Thoracic aorta (tissue), 2 donors: ENCODE results near the gene NAA80. TPM values are rescaled to one million over a fixed set of nuclear protein-coding genes. Genes with fewer than 3 reads are reported as not detected.

Experiments used
- ATAC-seq: fragments of 150-250 bp; one replicate; pipeline ENCODE4 v1.8.0; 2017; ENCODE audit warnings: low read depth; ENCODE audit not compliant: insufficient number of reproducible peaks, low FRiP score
- DNase-seq: peaks from one replicate; pipeline ENCODE4 v3.0.0-alpha.2; 2020; ENCODE audit warnings: low spot score
- H3K27ac ChIP-seq, 2 donors: fragments of 200-600 bp; sonication (generic); 1 replicate in 1 of 2; 2 replicates in 1 of 2; pipeline ENCODE4 v1.5.1; 2016; ENCODE audit warnings: mild to moderate bottlenecking in 2 of 2, moderate library complexity in 2 of 2
- H3K27me3 ChIP-seq: fragments of 200-600 bp; sonication (generic); replicated peaks from 2 replicates; pipeline ENCODE4 v1.6.0; 2016; ENCODE audit warnings: mild to moderate bottlenecking; ENCODE audit not compliant: insufficient read depth
- H3K36me3 ChIP-seq: fragments of 200-600 bp; sonication (generic); one replicate; pipeline ENCODE4 v1.5.1; 2016
- H3K4me1 ChIP-seq, 2 donors: fragments of 200-600 bp; sonication (generic); 1 replicate in 1 of 2; 2 replicates in 1 of 2; pipeline versions ENCODE4 v1.5.1 to v1.6.0; 2016; ENCODE audit warnings: low read depth in 2 of 2, mild to moderate bottlenecking in 1 of 2; ENCODE audit not compliant: control insufficient read depth in 1 of 2
- H3K4me3 ChIP-seq: fragments of 200-600 bp; sonication (generic); 2 replicates; pipeline ENCODE4 v1.5.1; 2016; ENCODE audit warnings: mild to moderate bottlenecking
- H3K9me3 ChIP-seq: fragments of 200-600 bp; sonication (generic); 2 replicates; pipeline ENCODE4 v1.5.1; 2016
- CTCF ChIP-seq: fragments of 200-600 bp; sonication (generic); IDR thresholded peaks from one replicate; pipeline ENCODE4 v1.5.1; 2019; ENCODE audit warnings: antibody characterized with exemption
- total RNA-seq, 2 donors: library from RNA; depleted of rRNA; stranded (reverse); fragments of >200 nt; gene quantifications; one replicate each; pipeline versions ENCODE4 v1.1.0 to v1.2.3, GENCODE V29; 2016

NAA80 gene
- total RNA-seq, 2 donors from 2014 or later: 8.3 to 8.7 TPM

DNA sequence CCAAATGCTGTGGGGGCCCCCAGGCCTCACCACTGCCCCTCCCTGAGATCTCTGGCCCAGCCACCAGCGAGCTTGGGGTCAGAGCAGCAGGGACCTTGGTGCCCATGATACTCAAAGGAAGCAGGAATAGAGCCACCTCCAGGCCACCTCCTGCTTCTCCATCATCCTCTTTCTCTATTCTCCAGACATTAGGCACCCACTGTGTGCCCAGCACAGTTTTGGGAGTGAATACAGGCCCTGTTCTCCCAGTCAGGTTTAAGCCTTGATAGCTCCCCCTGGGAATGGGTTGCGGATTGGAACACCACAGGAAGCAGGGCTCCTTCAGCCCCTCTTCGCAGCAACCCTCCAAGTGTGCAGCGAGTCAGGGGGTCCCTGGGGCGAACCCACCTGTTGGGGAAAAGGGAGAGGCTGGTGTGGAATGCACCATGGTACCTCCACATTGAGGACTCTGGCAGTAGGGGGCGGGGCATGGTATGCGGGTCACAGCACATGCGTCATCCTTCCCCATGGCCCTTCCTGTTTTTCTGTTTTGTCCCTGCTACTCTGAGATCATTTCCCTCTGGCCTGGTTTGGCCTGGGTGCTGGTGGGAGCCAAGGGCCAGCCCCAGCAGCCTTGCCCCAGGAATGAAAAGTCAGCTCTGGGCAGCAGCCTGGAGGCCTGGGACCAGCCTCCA lies 44.5 kb downstream of the NAA80 start:
- Histone ChIP-seq H3K27me3 (no peaks in the 10 kb centered on the region), H3K4me3 (no peak overlapping the region), H3K9me3 (no peaks in the 10 kb centered on the region), H3K4me1 (peaks cover 38 to 45% of the 10 kb centered on the region in 2 donors), H3K36me3 (peaks cover 52% of the 10 kb centered on the region), H3K27ac (peak overlapping the region; percentile 79 to 89)
- DNase-seq: no peak
- ATAC-seq: no peak
- no peak for TF ChIP-seq CTCF

DNA sequence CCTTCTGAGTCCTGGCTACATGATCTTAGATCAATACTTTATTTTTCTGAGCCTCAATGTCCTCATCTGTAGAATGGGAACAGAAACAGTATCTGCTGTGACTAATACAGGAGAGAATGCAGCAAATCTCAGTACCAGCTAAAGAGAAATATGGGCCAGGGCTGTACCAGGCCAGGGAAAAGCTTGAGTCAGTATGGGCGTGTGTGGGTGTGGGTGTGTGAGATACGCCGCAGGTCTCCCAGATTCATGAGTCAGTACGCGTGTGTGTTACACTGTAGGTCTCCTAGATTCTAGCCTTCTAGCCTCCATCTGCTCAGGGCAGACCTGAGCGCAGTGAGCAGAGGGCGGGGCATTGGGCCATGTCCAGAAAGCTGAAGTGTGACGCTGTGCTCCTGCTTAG lies 48.0 kb downstream of the NAA80 start:
- H3K4me1 ChIP-seq: peaks cover 68 to 74% of the 10 kb centered on the region in 2 donors
- no peak for TF ChIP-seq CTCF
- H3K27me3 ChIP-seq: no peaks in the 10 kb centered on the region
- H3K9me3 ChIP-seq: no peaks in the 10 kb centered on the region
- H3K27ac ChIP-seq: peak overlapping the region; percentile 51 to 53
- peak; percentile 28 for ATAC-seq
- peaks cover 27% of the 10 kb centered on the region for H3K36me3 ChIP-seq
- DNase-seq: no peak
- no peak overlapping the region for H3K4me3 ChIP-seq

GRCh38 chr3:50250514-50250913 lies 48.7 kb downstream of the NAA80 start:
- TF ChIP-seq CTCF: no peak
- H3K27me3 ChIP-seq: no peaks in the 10 kb centered on the region
- peaks cover 71 to 78% of the 10 kb centered on the region in 2 donors for H3K4me1 ChIP-seq
- H3K27ac ChIP-seq: peak overlapping the region; percentile 71 to 89
- ATAC-seq (no peak), DNase-seq (no peak)
- no peak overlapping the region for H3K4me3 ChIP-seq
- H3K36me3 ChIP-seq: peaks cover 23% of the 10 kb centered on the region
- no peaks in the 10 kb centered on the region for H3K9me3 ChIP-seq

GRCh38 chr3:50249457-50249856 lies 49.7 kb downstream of the NAA80 start:
- no peak for TF ChIP-seq CTCF
- no peak for ATAC-seq
- no peaks in the 10 kb centered on the region for H3K27me3 ChIP-seq
- H3K36me3 ChIP-seq: peaks cover 20% of the 10 kb centered on the region
- H3K9me3 ChIP-seq: no peaks in the 10 kb centered on the region
- DNase-seq: no peak
- peaks cover 69 to 78% of the 10 kb centered on the region in 2 donors for H3K4me1 ChIP-seq
- H3K27ac ChIP-seq: peak overlapping the region; percentile 71 to 89
- H3K4me3 ChIP-seq: no peak overlapping the region

DNA sequence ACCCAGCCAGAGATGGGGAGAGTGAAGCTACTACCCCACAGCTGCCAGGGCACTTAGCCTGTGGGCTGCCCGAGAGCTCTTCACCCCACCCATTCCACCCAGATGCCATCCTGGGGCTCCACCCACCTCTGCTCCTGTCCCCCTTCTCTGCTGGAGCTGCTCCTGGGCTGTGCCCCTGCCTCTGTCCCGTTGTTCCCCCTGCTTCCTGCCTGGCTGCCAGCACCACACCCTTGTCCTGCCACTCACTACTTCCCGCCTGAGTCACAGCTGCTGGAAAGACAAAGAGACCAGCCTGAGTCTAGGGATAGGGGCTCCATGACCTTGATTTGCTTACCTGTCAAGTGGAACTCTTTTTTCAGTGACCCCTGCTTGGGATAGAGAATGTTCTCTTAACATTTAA lies 50.8 kb downstream of the NAA80 start:
- Histone ChIP-seq H3K9me3 (no peaks in the 10 kb centered on the region), H3K27me3 (no peaks in the 10 kb centered on the region), H3K27ac (peak overlapping the region; percentile 71 to 89), H3K36me3 (peaks cover 17% of the 10 kb centered on the region), H3K4me1 (peaks cover 74 to 85% of the 10 kb centered on the region in 2 donors), H3K4me3 (peak overlapping the region; percentile 30)
- no peak for TF ChIP-seq CTCF
- DNase-seq (no peak), ATAC-seq (no peak)
